MM.1S (cell line): ENCODE data around the gene CCDC30.

Experiments used
- EZH2 ChIP-seq: fragments of 300-600 bp; sonication (generic); optimal IDR thresholded peaks from 2 replicates; pipeline ENCODE3; 2017; ENCODE audit warnings: low read depth, mild to moderate bottlenecking, antibody characterized with exemption, low read length, mixed read lengths
- TF ChIP-seq, protein P1 (sequence below): fragments of 300-600 bp; sonication (generic); IDR thresholded peaks from 2 replicates; pipeline ENCODE4 v1.5.1; 2016; ENCODE audit warnings: antibody characterized with exemption, low read length, mixed read lengths

DNA sequence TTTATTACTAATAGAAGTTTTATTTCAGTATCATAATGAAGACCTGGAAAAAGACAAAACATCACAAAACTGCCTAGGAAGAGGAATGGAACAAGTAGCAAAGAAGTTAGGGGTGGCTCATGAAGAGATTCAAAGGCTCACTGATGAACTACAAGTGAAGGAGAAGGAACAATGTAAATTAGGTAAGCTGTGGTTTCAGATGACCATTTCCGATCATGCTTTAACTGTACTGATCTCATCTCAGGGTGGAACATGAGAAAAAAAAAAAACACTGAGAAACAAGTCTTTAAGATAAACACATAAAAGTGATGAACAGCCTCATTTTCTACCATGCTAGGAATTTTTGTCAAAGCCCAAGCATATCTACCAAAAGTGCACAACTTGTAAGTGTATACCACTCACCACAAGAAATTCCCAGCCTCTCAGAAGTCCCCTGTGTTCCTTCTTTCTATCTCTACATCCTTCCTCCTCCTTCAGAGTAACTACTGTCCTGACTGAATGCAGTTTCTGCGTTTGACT is 19.6 kb downstream of the CCDC30 start:
- no peak for TF ChIP-seq EZH2
- TF ChIP-seq, protein P1, sequence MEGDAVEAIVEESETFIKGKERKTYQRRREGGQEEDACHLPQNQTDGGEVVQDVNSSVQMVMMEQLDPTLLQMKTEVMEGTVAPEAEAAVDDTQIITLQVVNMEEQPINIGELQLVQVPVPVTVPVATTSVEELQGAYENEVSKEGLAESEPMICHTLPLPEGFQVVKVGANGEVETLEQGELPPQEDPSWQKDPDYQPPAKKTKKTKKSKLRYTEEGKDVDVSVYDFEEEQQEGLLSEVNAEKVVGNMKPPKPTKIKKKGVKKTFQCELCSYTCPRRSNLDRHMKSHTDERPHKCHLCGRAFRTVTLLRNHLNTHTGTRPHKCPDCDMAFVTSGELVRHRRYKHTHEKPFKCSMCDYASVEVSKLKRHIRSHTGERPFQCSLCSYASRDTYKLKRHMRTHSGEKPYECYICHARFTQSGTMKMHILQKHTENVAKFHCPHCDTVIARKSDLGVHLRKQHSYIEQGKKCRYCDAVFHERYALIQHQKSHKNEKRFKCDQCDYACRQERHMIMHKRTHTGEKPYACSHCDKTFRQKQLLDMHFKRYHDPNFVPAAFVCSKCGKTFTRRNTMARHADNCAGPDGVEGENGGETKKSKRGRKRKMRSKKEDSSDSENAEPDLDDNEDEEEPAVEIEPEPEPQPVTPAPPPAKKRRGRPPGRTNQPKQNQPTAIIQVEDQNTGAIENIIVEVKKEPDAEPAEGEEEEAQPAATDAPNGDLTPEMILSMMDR, result no peak
